K562 (cell line): Measurements from ENCODE around the gene IRF8. TPM values are rescaled to one million over a fixed set of nuclear protein-coding genes. Genes with fewer than 3 reads are reported as not detected.
A peak's percentile ranks its signal among the peaks of the same experiment; 100 is the strongest.

Experiments
- AFF4 ChIP-seq: sonication (generic); formaldehyde crosslinking; IDR thresholded peaks from 2 replicates; pipeline ENCODE4 v1.8.0; 2023; ENCODE audit warnings: mild to moderate bottlenecking, missing genetic modification reagents
- ATF1 ChIP-seq, 2 experiments: fragments of 450-650 bp in 1 of 2; IDR thresholded peaks; 2 replicates each; pipeline ENCODE4 v1.6.1; 2016; ENCODE audit warnings: missing compliant biosample characterization in 1 of 2, missing genetic modification characterization in 1 of 2
- BHLHE40 ChIP-seq: IDR thresholded peaks from 2 replicates; pipeline ENCODE4 v1.6.1; 2011; ENCODE audit warnings: low read length, improper control_type of control experiment
- CREM ChIP-seq: IDR thresholded peaks from 2 replicates; pipeline ENCODE4 v1.6.1; 2014; ENCODE audit warnings: antibody characterized with exemption, low read depth
- GABPB1 ChIP-seq: sonication (generic); formaldehyde crosslinking; IDR thresholded peaks from 2 replicates; pipeline ENCODE4 v1.8.0; 2022; ENCODE audit warnings: mild to moderate bottlenecking, missing genetic modification reagents
- HBP1 ChIP-seq: fragments of 450-650 bp; formaldehyde crosslinking; IDR thresholded peaks from 2 replicates; pipeline ENCODE4 v1.4.0; 2022; ENCODE audit warnings: missing genetic modification characterization
- IRF2 ChIP-seq: sonication (generic); formaldehyde crosslinking; IDR thresholded peaks from 2 replicates; pipeline ENCODE4 v1.8.1; 2022; ENCODE audit warnings: mild to moderate bottlenecking, missing genetic modification reagents
- MAFF ChIP-seq: IDR thresholded peaks from 2 replicates; pipeline ENCODE4 v1.6.1; 2012; ENCODE audit warnings: low read length, improper control_type of control experiment
- PBX2 ChIP-seq, 2 experiments: IDR thresholded peaks in 1 of 2; conservative IDR thresholded peaks in 1 of 2; 2 replicates each; pipeline ENCODE4 v1.6.1; 2016; ENCODE audit warnings: low read depth in 2 of 2, mild to moderate bottlenecking in 1 of 2, missing compliant biosample characterization in 1 of 2, missing genetic modification characterization in 1 of 2, moderate library complexity in 1 of 2
- YBX1 ChIP-seq: fragments of 450-650 bp; IDR thresholded peaks from 2 replicates; pipeline ENCODE4 v1.7.1; 2016; ENCODE audit warnings: mild to moderate bottlenecking
- ZNF639 ChIP-seq, 2 experiments: fragments of 200-800 bp in 1 of 2; sonication (Bioruptor generic) in 1 of 2; sonication (generic) in 1 of 2; formaldehyde crosslinking in 1 of 2; IDR thresholded peaks in 1 of 2; conservative IDR thresholded peaks in 1 of 2; 2 replicates each; pipeline versions ENCODE4 v1.5.0 to v1.6.1; 2016 to 2020; ENCODE audit warnings: missing compliant biosample characterization in 1 of 2, missing genetic modification characterization in 1 of 2, missing genetic modification reagents in 1 of 2
- polyA plus RNA-seq, 8 experiments: library from polyadenylated mRNA; depleted of rRNA in 4 of 8; stranded (reverse) in 5 of 8; unstranded in 3 of 8; fragments of >200 nt; fragmentation: Nextera tagmentation in 2 of 8; fragmentation: Illumina TruSeq in 1 of 8; extraction: Ambion mirVana in 2 of 8; extraction: Trizol in 1 of 8; gene quantifications; 2 replicates each; pipeline versions ENCODE4 v1.2.1 to v1.2.3, GENCODE V29; 2011 to 2014; ENCODE audit warnings: inconsistent platforms in 1 of 8, missing spikeins in 1 of 8
- total RNA-seq, 7 experiments: library from RNA; depleted of rRNA in 6 of 7; stranded (reverse); fragments of >200 nt in 6 of 7; fragmentation: Illumina TruSeq in 2 of 7; extraction: Trizol in 2 of 7; gene quantifications; 2 replicates each; pipeline versions ENCODE4 v1.2.1 to v1.2.3, GENCODE V29; 2011 to 2021; ENCODE audit warnings: low replicate concordance in 1 of 7

Gene IRF8
- total and polyA plus RNA-seq, 9 of the 15 experiments (the other 6 are each of a cell fraction or from before 2014, with no cell fraction given), result 0.01 to 0.98 TPM; not detected in 7

GRCh38 chr16:85916141-85916890 lies 17.4 kb downstream of the IRF8 start (continued):
- TF ChIP-seq PBX2 (CRISPR knock-in tag; IDR thresholded peaks at IDR 0.05; ENCODE audit: low read depth) (no peak), PBX2 (tag; conservative IDR thresholded peaks at IDR 0.05; ENCODE audit: low read depth) (peak; percentile 52; the same call in 1 of the 2 replicates), GABPB1 (0 out of 2 replicates have a peak, but pooled peaks have one; percentile 36), YBX1 (no peak), HBP1 (CRISPR knock-in tag) (peak; percentile 78; the same call in 1 of the 2 replicates), ZNF639 (CRISPR knock-in tag; conservative IDR thresholded peaks at IDR 0.05 in 1 of 2, IDR thresholded peaks at IDR 0.05 in 1 of 2) (0 out of 4 replicates have a peak, but pooled peaks of 1 of the 2 experiments have one; percentile 49), BHLHE40 (peak; percentile 73), MAFF (no peak), IRF2 (CRISPR knock-in tag) (no peak), CREM (peak; percentile 31; the same call in 1 of the 2 replicates), AFF4 (no peak), ATF1 (CRISPR knock-in tag; IDR thresholded peaks at IDR 0.05) (no peak), ATF1 (tag; IDR thresholded peaks at IDR 0.05) (peak; percentile 38; the same call in 1 of the 2 replicates)
